GM21390 (cell line): ENCODE results near the gene SORBS1.

Experiments
- ATAC-seq: cut with Tn5 transposase; IDR thresholded peaks from one replicate; pipeline ENCODE4 v1.9.1; 2021; ENCODE audit not compliant: unreplicated experiment

The SORBS1 gene

DNA sequence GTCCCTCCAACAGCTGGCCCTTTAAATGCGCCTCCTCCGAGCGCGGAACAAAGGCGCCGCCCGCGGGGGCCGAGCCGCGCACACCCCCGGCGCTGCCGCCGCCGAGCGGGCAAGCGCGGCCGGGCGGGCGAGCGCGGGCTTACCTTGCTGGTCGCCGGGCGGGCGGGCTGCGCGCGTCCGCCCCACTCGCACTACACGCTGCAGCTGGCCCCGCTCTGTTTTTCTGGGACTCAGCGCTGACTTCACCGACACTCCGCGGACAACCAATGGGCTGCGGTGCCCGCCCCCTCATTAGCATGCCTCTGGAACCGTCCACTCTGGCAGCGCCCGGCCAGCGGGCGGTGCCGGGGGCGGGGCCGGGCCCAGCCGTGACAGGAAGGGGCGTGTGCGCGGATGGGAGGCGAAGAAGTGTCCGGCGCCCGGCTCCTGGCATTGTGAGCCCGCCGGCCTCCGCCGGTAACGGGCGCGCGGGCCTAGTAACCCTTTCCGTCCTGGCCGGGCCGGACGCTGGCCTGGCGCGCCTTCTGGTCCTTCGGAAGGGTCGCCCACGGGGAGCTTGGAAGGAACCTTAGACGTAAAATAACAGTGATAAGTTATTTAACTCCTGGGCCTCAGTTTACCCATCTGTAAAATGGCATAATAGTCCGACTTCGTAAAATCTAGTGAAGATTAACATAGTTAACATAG, at the start of gene SORBS1:
SORBS1 (minus strand) TSS at position 195 of the 687 bp plus-strand sequence. CDS start 120,236 bp downstream, outside the sequence.
- peak; percentile 99 for ATAC-seq

DNA sequence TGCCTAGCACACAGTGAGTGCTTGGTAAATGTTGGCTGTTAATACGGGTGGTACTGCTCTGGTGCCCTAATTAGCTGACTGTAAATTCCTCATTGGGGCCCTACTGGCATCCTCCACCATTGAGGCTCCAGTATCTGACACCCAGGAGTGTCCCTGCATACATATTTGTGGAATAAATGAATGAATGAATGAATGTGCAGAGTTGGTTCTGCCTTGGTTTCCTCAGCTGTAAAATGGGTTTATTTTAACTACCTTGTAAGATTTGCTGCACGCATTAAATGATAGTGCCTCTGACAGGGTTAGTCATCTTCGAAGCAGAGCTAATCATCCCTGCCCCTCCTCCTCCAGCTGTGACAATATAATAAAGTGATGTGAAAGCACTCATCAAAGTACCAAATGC, 49.6 kb upstream of the SORBS1 start:
- no peak for ATAC-seq

DNA sequence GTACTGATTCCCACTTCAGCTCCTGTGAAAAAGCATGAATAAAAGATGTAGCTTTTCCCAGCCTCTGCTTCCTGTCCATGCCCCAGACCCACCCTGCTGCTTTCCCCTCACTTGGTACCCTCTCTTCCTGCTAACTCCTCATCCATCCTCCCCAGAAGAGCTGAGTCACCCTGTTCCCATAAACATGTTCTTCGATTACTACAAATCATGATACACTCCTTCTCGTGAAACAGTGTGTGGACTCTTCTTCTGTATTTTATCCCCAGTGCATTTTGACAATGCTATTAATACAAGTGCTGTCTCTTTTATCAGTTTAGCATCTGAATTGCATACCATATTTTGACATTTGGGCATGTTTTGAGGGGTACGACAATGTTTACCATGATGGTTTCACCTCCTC, 45.8 kb upstream of the SORBS1 start:
- ATAC-seq: no peak

DNA sequence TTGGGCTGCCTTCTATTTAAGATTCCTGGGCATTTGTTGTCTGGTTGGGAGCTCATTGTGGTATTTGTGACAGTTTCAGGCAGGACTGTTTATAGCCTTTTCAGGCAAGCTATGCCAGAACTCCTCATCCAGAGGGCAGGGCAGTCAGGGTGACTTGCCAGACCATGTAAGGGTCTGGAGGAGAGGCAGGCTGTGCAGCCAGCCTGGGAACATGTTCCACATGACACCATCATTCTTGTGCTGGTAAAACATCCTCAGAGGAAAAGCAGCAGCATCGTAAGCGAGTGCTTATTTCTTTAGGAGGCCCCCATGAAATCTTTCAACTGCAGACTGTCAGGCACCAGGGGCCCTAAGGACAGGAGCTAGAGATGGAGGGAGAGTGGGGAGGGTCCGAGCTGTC, 44.0 kb upstream of the SORBS1 start:
- no peak for ATAC-seq

DNA sequence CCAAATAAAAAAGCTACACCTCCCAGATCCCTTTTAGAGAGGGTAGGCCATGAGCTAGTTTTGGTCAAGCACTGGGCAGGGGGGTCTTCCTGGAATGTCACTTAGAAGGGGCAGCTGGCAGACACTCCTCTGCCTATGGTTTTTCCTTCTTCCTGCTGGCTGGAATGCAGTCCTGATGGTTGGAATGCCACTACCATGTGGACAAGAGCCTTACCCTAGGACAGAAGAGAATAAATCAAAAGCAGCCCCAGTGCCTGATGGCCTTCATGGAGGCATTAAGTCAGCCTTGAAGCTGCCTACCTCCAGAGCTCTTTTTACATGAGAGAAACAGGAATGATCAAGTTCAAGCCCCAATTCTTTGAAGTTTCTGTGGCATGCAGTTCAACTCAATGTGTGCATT, 43.5 kb upstream of the SORBS1 start:
- no peak for ATAC-seq

DNA sequence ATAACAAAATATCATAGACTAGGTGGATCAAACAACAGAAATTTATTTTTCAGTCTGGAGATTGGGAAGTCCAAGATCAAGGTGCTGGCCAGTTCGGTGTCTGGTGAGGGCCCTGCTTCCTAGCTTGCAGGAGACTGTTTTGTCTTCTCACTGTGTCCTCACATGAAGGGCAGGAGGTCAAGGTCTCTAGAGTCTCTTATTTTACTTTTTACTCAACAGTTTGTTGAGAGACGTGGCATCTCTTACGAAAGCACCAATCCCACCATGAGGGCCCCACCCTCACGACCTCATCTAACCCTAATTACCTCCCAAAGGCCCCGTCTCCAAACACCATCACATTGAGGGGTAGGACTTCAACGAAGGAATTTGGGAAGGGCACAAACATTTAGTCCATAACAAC, 41.2 kb upstream of the SORBS1 start:
- no peak for ATAC-seq

DNA sequence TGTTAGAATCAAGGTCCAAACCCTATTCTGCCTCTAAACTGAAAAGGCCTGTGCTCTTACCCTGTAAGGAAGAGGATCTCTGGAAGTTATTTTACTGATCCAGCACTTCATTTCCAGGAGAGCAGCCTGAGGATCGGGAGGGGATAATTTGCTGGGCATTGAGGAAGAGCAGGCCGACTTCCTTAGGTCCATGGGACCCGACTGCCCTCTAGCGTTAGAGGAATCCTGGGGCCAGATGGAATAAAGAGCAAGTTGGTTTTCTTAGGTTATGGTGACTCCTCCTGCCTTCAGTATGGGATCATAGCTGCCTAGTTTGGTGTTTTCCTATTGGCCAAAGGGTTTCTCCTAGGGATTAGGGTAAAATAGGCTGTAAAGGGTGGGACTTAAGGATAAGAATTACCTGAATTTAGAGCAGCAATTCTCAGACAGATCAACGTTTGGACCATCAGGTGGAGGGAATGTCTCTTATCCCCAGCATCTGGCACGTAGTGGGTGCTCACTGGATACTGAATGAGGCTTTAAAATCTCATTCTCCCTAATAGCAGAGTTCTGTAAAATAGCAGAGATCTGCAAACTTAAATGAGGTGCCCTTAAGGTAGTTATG, 40.0 kb upstream of the SORBS1 start:
- ATAC-seq: peak; percentile 78

DNA sequence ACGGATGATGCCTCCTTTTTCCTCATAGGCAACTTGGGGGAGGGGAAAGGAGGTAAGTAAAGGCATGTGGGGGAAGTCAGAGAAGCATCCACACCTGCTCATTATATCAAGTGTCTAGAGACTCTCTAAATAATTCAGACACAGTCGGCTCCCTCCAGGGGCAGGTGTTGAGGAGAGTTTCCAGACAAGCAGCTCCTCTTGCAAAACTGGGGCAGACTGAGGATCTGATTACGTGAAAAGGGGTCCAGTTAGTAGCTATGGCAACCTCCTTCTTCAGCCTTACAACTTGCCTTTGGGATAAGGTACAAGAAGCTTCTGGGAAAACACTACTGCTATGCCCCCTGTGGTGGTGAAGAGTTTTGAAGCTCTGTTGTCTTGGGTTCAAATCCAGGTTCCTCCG, 39.0 kb upstream of the SORBS1 start:
- no peak for ATAC-seq

DNA sequence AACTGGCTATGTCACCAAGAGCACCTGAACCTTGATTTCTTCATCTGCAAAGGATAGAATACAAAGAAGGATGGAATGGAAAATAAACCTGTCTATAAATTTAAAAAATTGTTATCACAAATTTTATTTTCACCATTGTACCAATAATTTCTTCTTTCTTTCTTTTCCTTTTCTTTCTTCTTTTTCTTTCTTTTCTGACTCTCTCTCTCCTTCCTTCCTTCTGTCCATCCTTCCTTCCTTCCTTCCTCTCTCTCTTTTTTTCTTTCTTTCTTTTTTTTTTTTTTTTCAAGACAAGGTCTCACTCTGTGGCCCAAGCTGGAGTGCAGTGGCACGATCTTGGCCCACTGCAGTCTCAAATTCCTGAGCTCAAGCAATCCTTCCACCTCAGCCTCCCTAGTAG, 36.6 kb upstream of the SORBS1 start:
- ATAC-seq: no peak

DNA sequence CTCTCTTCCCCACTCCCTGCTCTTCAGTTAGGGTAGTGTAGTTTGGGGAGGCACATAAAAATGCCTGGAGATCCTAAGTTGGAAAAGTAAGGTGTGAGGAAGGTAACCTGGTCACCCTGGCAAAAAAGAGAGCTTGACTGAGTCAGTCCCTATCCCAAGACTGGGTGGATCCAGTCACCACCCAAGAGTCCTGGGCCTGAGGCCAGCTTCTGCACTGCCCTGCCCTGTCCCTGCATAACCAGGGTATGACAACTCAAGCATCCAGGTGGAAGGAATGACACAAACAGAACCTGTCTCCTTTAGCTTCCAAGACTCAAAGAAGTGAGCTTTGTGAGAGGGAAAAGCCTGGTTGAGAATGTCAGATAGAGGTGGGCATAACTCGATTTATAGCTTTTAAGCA, 26.9 kb upstream of the SORBS1 start:
- no peak for ATAC-seq

DNA sequence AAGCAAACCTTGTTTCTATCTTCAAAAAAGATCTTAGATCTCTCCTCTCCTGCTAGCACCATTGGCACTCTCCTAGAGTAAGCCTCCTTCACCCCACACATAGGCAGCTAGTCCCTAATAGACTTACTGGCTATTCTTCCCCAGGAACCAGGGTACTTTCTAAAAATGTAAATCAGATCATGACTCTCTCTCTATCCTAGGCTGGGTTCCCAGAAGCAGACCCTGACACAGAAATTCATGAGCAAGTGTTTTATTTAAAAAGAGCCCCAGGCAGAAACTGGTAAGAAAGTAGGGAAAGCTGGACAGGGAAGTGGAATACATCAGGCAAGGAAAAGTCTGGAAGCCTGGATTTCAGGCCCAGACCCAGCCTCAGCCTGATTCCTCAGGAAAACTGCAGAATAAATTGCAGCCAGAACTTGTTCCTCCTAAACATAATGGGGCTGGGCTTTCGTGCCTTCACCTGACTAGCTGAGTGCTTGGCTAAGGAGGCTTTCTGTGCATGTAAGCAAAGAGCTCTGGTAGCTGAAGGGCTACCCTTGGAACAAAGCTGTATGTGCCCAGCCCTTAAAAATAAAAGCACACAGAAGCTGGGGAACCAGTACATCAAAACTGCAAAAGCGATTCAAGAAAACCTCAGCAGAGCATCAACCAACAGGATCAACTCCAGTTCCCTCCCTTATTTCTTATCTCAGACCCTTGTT, 18.8 kb upstream of the SORBS1 start:
- ATAC-seq: no peak

DNA sequence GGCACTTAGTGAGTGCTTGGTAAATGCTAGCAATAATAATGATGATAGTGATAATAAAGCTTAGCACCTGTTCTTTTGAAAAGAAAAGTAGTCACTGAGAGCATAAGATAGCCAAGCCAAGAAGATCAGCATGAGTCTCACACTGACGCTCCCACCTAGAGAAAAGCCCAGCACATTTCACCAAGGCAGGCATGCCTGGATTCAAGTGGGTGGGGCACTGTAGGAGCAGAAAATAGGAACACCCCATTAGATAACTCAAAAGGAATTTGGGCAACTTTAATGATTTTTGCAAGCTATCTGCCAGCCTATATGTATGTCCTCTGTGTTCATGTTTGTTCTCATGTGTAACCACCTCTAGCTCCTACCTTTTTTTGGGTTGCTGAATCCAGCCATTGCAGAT, 18.1 kb upstream of the SORBS1 start:
- no peak for ATAC-seq

DNA sequence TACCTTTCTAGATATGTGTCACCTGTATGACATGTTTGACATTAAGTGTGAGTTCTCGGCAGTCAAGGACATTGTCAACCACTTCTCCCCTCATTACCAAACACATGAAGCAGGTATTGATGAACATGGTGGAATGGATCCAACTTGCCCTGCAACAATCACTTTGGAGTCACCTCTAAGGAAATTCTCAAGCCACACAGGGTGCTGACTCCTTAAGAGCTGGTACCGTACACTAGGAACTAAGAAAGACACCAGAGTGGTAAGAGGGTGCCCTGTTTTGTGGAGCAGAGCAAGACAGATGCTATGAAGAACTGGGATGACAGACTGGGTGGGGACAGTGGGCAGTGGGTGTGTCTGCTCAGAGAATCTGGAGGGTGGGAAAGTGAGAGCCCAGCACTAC, 17.4 kb upstream of the SORBS1 start:
- ATAC-seq: no peak

DNA sequence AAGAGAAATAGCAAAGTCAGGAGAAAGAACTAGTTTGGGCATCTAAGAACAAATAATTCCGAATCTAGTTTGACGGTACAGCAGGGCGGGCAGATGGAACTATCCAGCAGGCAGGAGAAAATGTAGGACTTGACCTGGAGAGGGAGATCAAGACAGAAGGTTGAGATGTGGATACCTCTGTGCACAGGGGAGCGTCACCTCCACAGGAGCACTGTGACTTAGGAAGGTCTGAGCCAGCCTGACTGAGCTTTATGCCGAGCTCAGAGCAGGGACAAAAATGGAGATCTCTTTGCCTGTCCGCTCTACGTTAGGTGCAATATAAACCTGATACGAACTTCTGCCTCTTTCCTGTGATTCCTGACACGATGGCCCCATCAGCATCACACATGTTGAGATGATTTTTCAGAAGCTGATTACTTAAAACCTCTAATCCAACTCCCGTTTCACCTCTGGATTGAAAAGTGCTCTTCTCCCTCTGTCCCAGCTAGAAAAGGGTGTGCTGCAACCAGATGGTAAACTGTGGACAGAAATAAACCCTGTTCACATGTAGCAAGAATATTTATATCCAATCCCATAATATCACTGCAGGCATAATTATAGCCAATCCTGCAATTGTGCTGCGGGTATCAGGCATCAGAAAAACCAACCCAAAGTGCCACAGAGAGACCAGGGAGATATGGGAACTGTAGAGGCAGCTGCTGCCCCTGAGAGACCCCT, 13.6 kb upstream of the SORBS1 start:
- no peak for ATAC-seq

DNA sequence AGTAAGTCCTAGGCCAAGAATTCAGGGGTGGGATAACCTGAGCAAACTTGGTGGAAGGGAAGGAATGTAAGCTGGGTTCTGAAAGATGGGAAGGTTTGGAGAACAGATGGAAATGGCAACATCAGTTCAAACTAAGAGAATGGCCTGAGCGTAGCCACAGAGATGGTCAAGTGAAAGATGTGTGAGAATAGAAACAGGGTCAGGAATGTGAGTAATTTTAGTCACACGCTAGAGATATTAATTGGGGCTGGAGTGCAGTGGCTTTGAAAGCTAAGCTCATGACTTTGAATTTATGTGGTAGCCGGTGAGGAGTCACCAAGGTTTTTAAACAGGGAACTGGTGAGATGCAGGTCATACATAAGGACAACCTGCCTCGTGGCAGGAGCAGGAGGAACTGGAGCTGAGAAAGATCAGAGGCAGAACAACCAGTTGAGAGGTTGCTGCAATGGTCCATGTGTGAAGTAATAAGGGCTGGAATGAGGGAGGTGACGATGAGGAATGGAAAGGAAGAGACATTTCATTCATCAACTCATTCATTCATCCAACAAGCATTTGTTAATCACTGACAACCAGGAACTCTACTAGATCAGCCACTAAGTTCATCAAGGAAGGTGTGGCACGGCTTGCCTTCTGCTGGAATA, 12.9 kb upstream of the SORBS1 start:
- ATAC-seq: no peak

DNA sequence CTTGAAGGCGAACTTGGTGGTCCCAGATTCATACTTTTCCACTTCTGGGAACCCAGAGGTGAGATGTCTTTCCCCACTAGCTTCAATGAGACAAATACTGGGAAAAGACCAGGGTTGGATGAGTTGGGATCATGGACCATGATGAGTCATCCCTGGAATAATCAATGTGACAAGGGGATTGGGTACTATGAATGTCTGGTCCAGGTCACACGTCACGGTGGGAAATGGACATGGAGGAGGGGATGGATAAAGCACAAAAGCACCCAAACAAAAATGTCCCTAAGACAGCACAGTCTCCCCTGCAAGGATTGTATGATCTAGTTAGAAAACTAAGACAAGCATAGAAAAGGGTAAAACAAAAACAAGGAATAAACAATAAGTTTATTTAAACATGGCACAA, 12.4 kb upstream of the SORBS1 start:
- ATAC-seq: no peak

DNA sequence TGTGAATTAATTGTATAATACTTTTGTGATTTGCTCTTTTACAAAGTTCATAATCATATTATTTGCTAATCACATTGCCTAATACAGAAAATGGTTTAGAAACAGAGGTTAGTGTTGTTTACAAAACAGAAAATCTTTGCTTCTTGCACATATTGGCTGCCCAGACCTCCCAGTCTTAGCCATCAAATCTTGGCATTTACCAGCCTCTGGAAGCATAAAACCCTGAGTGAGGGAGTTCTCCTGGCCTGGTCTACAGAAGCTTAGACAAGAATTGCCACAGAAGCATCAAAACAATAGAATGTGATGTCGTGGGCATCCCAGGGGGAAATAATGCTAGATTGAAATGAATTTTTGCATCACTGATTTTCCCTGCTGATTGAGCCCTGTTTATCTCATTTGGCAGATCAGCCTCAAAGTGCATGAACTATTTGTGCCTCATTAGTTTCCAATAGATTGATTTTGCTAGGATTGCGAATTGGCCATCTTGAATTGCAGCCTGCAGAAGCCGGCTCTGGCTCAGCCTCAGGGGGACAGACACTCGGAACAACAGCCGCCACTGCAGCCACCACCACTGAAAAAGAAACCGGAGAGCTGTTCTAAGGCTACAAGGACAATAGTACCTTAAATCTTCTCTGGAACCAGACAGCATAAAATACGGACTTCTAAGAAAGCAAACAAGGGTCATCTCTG, 11.1 kb upstream of the SORBS1 start:
- ATAC-seq: no peak

DNA sequence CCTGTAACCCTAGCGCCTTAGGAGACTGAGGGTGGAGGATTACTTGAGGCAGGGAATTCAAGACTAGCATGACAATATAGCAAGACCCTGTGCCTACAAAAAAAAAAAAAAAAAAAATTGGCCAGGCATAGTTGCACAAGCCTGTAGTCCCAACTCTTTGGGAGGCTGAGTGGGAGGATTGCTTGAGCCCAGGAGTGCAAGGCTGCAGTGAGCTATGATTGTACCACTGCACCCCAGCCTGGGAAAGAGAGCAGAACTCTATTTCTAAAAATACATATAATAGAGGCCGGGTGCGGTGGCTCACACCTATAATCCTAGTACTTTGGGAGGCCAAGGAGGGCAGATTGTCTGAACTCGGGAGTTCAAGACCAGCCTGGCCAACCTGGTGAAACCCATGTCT, 10.2 kb upstream of the SORBS1 start:
- ATAC-seq: no peak

DNA sequence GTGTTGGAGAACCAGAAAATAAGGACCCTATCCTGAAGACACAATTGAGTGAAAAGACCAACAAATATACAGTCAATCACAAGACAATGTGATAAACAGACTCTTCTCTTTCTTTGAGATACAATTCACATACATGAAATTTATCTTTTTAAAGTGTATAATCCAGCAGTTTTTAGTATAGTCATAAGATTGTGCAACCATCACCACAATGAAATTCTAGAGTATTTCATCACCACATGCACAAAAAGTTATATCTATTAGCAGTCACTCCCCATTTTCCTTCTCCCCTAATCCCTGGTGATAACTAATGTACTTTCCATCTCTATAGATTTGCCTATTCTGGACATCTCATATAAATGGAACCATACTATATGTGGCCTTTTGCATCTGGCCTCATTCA, 8.2 kb upstream of the SORBS1 start:
- no peak for ATAC-seq

DNA sequence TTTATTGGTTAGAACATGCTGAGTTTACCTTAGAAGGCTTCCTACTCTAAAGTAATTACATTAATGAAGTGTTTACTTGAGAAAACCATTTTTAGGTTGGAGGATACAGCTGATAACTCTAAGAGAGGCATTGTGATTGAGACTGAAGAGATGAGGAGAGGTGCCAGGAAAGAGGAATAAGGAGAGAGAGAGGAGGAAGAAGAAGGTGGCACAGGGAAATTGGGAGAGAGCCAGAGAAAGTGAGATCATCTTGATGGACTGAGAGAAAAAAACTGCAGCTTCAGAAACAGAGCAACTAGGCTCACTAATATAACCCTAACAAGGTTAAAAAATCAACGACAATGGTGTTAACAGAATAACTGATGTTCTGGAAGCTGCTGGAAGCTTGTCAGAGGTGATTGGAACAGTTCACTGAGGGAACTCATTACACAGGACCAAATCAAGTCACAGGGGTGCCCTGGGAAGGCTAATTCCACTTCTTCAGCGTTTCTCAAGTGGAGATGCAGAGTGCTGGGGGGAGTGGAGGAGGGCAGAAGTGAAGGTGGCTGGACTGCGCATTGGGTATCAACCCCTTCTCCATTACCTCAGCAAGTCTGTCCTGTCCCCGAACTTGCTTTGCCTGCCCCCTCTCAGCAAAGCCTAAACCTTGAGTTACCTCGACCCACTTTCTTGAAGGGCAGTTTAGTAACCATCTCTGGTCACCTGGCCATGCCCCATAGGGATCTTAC, 6.9 kb upstream of the SORBS1 start:
- ATAC-seq: no peak
